HG03571 (cell line): ENCODE data around the gene RGS8.

Experiments used
- ATAC-seq: cut with Tn5 transposase; IDR thresholded peaks from one replicate; pipeline ENCODE4 v1.9.1; 2021; ENCODE audit not compliant: unreplicated experiment

The RGS8 gene

GRCh38 chr1:182672487-182672836 is 11.9 kb downstream of the RGS8 start:
- ATAC-seq = no peak

- ATAC-seq = no peak
Observed at GRCh38 chr1:182671750-182672486, 12.5 kb downstream of the RGS8 start.

- ATAC-seq = no peak
Observed at GRCh38 chr1:182670032-182670749, 14.2 kb downstream of the RGS8 start.

GRCh38 chr1:182669266-182669665 is 15.1 kb downstream of the RGS8 start:
- no peak for ATAC-seq

- ATAC-seq = no peak
Observed at GRCh38 chr1:182668521-182669054, 15.8 kb downstream of the RGS8 start.

- no peak for ATAC-seq
Observed at GRCh38 chr1:182667848-182668505, 16.4 kb downstream of the RGS8 start.

GRCh38 chr1:182666706-182667105 is 17.7 kb downstream of the RGS8 start:
- ATAC-seq = no peak

GRCh38 chr1:182664296-182664695 is 20.1 kb downstream of the RGS8 start:
- no peak for ATAC-seq

GRCh38 chr1:182662956-182663355 is 21.4 kb downstream of the RGS8 start:
- no peak for ATAC-seq

- ATAC-seq = no peak
Observed at GRCh38 chr1:182662121-182662890, 22.1 kb downstream of the RGS8 start.

- no peak for ATAC-seq
Observed at GRCh38 chr1:182658055-182658454, 26.3 kb downstream of the RGS8 start.

GRCh38 chr1:182656842-182657397 is 27.5 kb downstream of the RGS8 start:
- no peak for ATAC-seq

- no peak for ATAC-seq
Observed at GRCh38 chr1:182653986-182654385, 30.4 kb downstream of the RGS8 start.

GRCh38 chr1:182652933-182653332 is 31.5 kb downstream of the RGS8 start:
- ATAC-seq = no peak

- no peak for ATAC-seq
Observed at GRCh38 chr1:182651339-182651724, 33.1 kb downstream of the RGS8 start.

- ATAC-seq = no peak
Observed at GRCh38 chr1:182650678-182651338, 33.6 kb downstream of the RGS8 start.

- ATAC-seq = no peak
Observed at GRCh38 chr1:182649041-182649440, 35.3 kb downstream of the RGS8 start.

- no peak for ATAC-seq
Observed at GRCh38 chr1:182646739-182647138, 37.6 kb downstream of the RGS8 start.

- no peak for ATAC-seq
Observed at GRCh38 chr1:182644886-182645285, 39.5 kb downstream of the RGS8 start.

GRCh38 chr1:182643699-182644098 is 40.7 kb downstream of the RGS8 start:
- no peak for ATAC-seq
